MCF 10A (cell line): ENCODE results near the gene PCDHA8. TPM values are rescaled to one million over a fixed set of nuclear protein-coding genes. Genes with fewer than 3 reads are reported as not detected.

ENCODE experiments used
- BruUV-seq: library from RNA; stranded (reverse); fragments of 400-500 nt; replicated peaks from 2 replicates; lab custom pipeline; 2021; lab: Mats Ljungman, UMichigan
- CTCF ChIA-PET: fragments of 300-600 bp; sonication (Branson Sonifier 250); formaldehyde crosslinking; extraction: SDS; loops from one replicate; lab custom pipeline; 2021; ENCODE audit warnings: antibody characterized with exemption, inconsistent platforms; lab: Yijun Ruan, JAX
- POLR2A ChIA-PET: fragments of 300-600, 350-650 bp; sonication (Branson Sonifier 250); formaldehyde crosslinking; extraction: SDS; loops from one replicate; lab custom pipeline; 2020; ENCODE audit warnings: antibody characterized with exemption, inconsistent platforms; lab: Yijun Ruan, JAX
- DNase-seq: peaks from one replicate; pipeline ENCODE4 v3.0.0-alpha.2; 2018; ENCODE audit not compliant: unreplicated experiment
- H3K27ac Mint-ChIP-seq: one replicate; pipeline ENCODE4 v1.8.0; 2022; ENCODE audit warnings: mild to moderate bottlenecking, low read depth, mixed read lengths; ENCODE audit not compliant: unreplicated experiment
- H3K27me3 Mint-ChIP-seq: one replicate; pipeline ENCODE4 v1.8.0; 2022; ENCODE audit warnings: mixed read lengths; ENCODE audit not compliant: insufficient read depth, unreplicated experiment
- H3K36me3 Mint-ChIP-seq: one replicate; pipeline ENCODE4 v1.8.0; 2022; ENCODE audit warnings: mild to moderate bottlenecking, moderate library complexity, mixed read lengths; ENCODE audit not compliant: insufficient read depth, unreplicated experiment
- H3K4me1 Mint-ChIP-seq: one replicate; pipeline ENCODE4 v1.8.0; 2022; ENCODE audit warnings: mixed read lengths; ENCODE audit not compliant: insufficient read depth, unreplicated experiment
- H3K4me3 Mint-ChIP-seq: one replicate; pipeline ENCODE4 v1.8.0; 2022; ENCODE audit warnings: mild to moderate bottlenecking, moderate library complexity, mixed read lengths; ENCODE audit not compliant: unreplicated experiment
- H3K9me3 Mint-ChIP-seq: one replicate; pipeline ENCODE4 v1.8.0; 2022; ENCODE audit warnings: mixed read lengths; ENCODE audit not compliant: unreplicated experiment
- CTCF ChIP-seq: fragments of 200-600 bp; IDR thresholded peaks from one replicate; pipeline ENCODE4 v1.8.0; 2022; ENCODE audit warnings: antibody characterized with exemption, mild to moderate bottlenecking; ENCODE audit not compliant: unreplicated experiment
- intact Hi-C: fragments of 100-400 bp; cut with micrococcal nuclease; formaldehyde crosslinking; loops from 2 replicates; pipeline ENCODE4 v1.14.1; 2022
- total RNA-seq: library from RNA; stranded (reverse); gene quantifications from 2 replicates; pipeline ENCODE4 v1.2.3, GENCODE V29; 2022

Gene PCDHA8
- total RNA-seq, 1 experiment from 2014 or later = not detected

GRCh38 chr5:140877262-140877581, 36.2 kb downstream of the PCDHA8 start:
- no TSS peak for BruUV-seq
- no peak overlapping the region for H3K27ac Mint-ChIP-seq
- H3K9me3 Mint-ChIP-seq = peaks cover 17% of the 10 kb centered on the region
- no peaks in the 10 kb centered on the region for H3K27me3 Mint-ChIP-seq
- ChIA-PET CTCF (interaction anchor here (3.7 to 5.9 kb wide), 3 partner anchors 48 to 164 kb away, joined by 45 to 121 read pairs (median 80); partner anchors contain the start of gene PCDHAC1), POLR2A (interaction anchor here (0.9 kb wide), 1 partner anchor 125 kb away, joined by 5 read pairs; no protein-coding TSS in a partner anchor)
- peaks cover 18% of the 10 kb centered on the region for H3K36me3 Mint-ChIP-seq
- no peak overlapping the region for H3K4me3 Mint-ChIP-seq
- no peak for DNase-seq
- H3K4me1 Mint-ChIP-seq = peaks cover 4% of the 10 kb centered on the region
- intact Hi-C loops = no loop called here
- no peak for TF ChIP-seq CTCF

DNA sequence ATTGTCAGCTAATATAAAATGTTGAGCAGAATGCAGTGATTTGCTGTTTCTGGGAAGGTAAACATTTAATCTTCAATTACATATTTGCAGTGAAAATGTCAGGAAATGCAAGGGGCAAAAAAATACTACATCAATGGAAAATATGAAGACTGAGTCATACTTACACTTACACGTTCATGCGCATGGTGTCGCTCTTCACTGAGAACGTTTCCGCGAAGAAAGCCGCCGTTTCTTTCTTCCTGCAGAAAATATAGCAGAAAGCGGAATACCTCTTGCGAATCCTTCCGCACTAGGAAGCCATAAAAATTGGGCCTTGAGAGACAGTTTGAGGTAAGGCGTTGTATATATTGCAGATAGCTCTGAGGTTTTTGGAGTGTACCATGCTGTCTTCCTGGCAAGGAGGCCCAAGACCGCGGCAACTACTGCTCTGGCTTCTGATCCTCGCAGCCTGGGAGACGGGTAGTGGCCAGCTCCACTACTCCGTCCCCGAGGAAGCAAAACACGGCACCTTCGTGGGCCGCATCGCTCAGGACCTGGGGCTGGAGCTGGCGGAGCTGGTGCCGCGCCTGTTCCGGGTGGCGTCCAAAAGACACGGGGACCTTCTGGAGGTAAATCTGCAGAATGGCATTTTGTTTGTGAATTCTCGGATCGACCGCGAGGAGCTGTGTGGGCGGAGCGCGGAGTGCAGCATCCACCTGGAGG, 41.1 kb downstream of the PCDHA8 start, which contains the start of gene PCDHA13:
TSS of gene PCDHA13 (plus strand) at position 236 of the 702 bp plus-strand sequence. CDS start at position 381, 145 bp downstream.
- Mint-ChIP-seq H3K4me3 (no peak within 1 kb of the TSS), H3K36me3 (peaks cover 6% of the 10 kb centered on the region), H3K4me1 (no peaks in the 10 kb centered on the region), H3K27me3 (no peaks in the 10 kb centered on the region), H3K9me3 (peaks cover 17% of the 10 kb centered on the region), H3K27ac (no peak within 1 kb of the TSS)
- TF ChIP-seq CTCF = no peak
- ChIA-PET POLR2A (interaction anchor here (2.2 kb wide), 1 partner anchor 11 kb away, joined by 12 read pairs; no protein-coding TSS in a partner anchor), CTCF (interaction anchor here (0.8 to 1.6 kb wide), 3 partner anchors 45 to 152 kb away, joined by 3 to 4 read pairs (median 3); no protein-coding TSS in a partner anchor)
- intact Hi-C loops = no loop called here
- DNase-seq = no peak
- no TSS peak for BruUV-seq

DNA sequence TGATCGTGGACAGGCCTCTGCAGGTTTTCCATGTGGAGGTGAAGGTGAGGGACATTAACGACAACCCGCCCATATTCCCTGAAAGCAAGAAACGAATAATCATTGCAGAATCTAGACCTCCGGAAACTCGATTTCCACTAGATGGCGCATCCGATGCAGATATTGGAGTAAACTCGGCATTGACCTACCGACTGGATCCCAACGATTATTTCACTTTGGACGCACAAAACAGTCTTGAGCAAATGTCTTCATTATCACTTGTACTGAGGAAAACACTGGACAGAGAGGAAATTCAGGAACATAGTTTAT, 41.6 kb downstream of the PCDHA8 start:
- BruUV-seq = no TSS peak
- H3K4me1 Mint-ChIP-seq = no peaks in the 10 kb centered on the region
- peaks cover 6% of the 10 kb centered on the region for H3K36me3 Mint-ChIP-seq
- H3K9me3 Mint-ChIP-seq = peaks cover 22% of the 10 kb centered on the region
- intact Hi-C loops = no loop called here
- no peaks in the 10 kb centered on the region for H3K27me3 Mint-ChIP-seq
- CTCF ChIA-PET = interaction anchor here (0.8 to 1.0 kb wide), 2 partner anchors 122 to 152 kb away, joined by 3 read pairs; no protein-coding TSS in a partner anchor
- POLR2A ChIA-PET = interaction anchor here (2.2 kb wide), 1 partner anchor 11 kb away, joined by 12 read pairs; no protein-coding TSS in a partner anchor
- H3K4me3 Mint-ChIP-seq = no peak overlapping the region
- peak; percentile 20 for DNase-seq
- H3K27ac Mint-ChIP-seq = no peak overlapping the region
- TF ChIP-seq CTCF = peak; percentile 9

DNA sequence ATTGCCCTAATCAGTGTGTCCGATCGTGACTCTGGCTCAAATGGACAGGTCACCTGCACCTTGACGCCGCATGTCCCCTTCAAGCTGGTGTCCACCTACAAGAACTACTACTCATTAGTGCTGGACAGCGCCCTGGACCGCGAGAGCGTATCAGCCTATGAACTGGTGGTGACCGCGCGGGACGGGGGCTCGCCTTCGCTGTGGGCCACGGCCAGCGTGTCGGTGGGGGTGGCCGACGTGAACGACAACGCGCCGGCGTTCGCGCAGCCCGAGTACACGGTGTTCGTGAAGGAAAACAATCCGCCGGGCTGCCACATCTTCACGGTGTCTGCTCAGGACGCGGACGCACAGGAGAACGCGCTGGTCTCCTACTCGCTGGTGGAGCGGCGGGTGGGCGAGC, 42.4 kb downstream of the PCDHA8 start:
- CTCF ChIA-PET = interaction anchor here (1.8 kb wide), 1 partner anchor 8 kb away, joined by 8 read pairs; no protein-coding TSS in a partner anchor
- intact Hi-C loops = no loop called here

More for the DNA sequence above, 42.4 kb downstream of the PCDHA8 start:
- Mint-ChIP-seq H3K9me3 (peaks cover 24% of the 10 kb centered on the region), H3K4me1 (no peaks in the 10 kb centered on the region), H3K4me3 (no peak overlapping the region), H3K27me3 (no peaks in the 10 kb centered on the region), H3K27ac (no peak overlapping the region), H3K36me3 (peaks cover 6% of the 10 kb centered on the region)
- no peak for DNase-seq
- no TSS peak for BruUV-seq
- POLR2A ChIA-PET = interaction anchor here (2.2 kb wide), 1 partner anchor 10 kb away, joined by 12 read pairs; no protein-coding TSS in a partner anchor
- TF ChIP-seq CTCF = no peak
